Measurements from ENCODE around the gene CHRNA4.
"Not testable (repeated sequence)": the region's sequence is repeated elsewhere in the genome, so short reads cannot be mapped to it uniquely, and the experiment has no call there.

The CHRNA4 gene

DNA sequence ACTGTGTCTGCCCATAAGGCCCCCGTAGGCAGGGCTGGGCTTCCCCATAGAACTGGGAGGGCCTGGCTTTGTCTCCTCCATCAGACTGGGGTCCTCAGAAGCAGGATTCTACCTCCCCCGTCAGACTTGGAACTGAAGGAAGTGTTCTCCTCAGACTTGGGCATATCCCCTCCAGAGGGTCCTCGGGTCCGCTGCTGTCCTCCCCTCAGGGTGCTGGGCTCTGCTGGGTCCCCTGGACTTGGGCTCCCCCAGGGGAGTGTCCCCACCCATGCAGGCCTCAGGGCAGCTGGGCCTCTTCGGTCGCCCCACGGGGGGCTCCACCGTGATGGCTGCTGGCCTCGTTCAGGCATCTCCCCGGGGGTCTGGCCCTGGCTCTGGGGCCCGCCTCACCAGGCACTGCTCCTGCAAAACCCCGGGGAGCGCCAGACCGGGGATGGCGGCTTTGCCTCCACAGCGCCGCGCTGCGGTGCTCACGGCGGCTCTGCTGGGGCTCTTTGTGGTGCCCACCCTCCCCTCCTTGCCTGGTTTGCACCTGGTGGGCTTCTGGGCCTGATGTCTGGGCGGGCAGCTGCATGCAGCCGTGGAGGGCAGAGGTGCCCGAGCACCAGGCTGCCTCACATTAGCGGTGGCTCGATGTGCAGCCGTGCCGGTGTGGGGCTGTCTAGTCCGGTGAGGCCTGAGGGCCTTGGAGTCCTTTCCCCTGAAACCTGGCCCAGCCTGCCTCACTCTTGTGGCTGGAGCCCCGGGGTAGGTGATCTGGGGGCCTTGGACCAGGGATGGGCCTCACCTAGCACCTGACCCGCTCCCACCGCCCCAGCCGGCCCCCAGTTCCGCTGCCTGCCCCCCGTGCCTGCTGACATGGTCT lies 54.2 kb downstream of the CHRNA4 start:
- DNase-seq, result no peak

DNA sequence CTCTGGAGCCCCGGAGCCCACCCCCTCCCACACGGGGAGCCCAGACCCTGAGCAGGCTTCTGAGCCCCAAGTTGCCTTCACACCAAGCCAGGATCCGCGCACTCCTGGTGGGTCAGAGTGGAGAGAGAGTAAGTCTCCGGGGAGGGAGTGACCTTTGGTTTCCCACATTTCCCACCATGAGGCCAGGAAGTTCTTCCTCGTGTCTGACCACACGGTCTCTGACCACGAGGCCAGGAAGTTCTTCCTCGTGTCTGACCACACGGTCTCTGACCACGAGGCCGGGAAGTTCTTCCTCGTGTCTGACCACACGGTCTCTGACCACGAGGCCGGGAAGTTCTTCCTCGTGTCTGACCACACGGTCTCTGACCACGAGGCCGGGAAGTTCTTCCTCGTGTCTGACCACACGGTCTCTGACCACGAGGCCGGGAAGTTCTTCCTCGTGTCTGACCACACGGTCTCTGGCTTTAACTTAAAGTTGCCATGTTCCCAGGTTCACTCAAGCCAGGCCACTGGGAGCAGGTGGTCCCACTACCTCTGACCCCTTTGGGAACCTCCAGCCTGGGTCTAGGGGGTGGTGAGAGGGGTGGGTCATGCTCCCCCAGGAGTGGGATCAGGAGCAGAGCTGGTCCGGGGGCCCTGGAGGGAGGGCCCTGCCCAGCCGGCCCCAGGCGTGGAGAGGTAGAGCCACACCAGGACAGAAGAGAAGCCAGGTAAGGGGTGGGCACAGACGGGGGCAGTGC lies 55.0 kb downstream of the CHRNA4 start:
- not testable (repeated sequence) for DNase-seq

DNA sequence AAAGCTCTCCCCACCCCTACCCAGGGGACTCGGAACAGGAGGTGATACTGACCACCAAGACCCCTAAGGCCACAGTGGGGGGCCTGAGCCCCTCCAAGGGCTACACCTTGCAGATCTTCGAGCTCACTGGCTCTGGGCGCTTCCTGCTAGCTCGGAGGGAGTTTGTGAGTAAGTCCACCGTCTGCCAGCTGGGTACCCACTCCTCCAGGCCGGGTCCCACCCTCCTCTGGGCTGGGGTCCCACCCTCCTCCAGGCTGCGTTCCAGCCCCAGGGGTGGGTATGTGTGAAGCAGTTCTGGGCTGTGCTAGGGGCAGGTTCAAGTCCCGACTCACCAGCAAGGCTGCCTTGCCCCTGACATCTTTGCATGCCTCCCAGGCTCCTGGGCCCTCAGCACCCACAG lies 55.8 kb downstream of the CHRNA4 start:
- DNase-seq, result no peak

DNA sequence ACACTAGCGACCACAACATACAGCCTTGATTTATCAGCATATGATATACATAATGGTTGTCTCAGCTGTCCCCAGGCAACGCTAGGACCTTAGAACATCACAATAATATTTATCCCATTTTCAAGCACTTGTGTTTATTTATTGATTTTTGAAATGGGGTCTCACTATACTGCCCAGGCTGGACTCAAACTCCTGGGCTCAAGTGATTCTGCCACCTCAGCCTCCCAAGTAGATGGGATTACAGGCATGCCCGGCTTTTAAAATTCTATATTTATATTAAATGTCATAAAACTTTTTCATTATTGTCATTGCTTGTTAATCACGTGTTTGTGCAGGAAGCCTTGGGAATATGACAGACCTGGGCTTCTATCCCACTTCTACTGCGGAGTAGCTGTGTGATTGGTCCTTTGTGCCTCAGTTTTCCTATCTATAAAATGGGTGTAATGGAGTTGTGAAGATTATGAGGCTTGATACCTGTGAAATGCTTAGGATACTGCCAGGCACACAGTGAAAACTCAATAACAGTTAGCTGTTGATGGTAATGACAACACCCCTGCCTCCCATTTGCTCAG lies 58.0 kb downstream of the CHRNA4 start:
- no peak for DNase-seq

DNA sequence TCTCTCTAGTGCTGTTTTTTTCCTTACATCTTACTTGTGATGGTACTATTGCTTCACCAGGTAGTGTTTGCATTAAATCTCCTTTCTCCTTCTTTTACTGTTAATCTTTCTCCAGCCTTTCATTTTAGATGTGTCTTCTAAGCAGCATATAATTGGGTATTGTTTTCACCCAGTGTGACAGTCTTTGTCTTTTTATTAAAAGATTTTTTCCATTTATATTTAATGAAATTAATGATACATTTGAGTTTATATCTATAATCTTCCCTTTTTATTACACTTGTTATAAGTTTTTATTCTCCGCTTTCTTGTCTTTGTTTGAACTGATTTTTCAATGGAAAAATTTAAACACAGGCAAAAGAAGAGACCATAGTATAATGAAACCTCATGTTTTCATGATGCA lies 59.5 kb downstream of the CHRNA4 start:
- DNase-seq, result no peak

DNA sequence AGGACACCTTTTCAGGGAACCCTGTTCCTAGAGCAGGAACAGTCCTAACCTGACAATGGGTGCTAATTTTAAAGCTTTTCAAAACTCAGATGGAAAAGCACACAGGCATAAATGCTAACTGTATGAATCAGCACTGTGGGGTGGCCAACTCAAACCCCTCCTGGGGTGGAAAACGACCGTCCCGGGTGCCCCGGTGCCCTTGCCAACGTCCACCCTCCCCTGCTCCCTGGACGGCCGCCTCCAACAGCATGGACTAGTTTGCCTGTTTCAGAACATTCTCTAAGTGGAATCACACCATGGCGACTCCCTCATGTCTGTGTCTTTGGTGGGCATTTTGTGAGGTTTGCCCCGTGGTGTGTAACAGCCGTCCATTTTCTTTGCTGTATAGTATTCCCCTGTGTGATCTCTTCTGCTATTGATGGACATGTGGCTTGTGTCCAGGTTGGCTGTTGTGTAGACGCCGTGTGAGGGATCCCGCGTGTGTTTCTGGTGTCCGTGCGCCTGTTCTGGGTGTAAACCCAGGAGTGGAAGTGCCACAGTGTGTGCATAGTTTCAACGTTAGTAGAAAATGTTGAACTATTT lies 62.3 kb downstream of the CHRNA4 start:
- no peak for DNase-seq

DNA sequence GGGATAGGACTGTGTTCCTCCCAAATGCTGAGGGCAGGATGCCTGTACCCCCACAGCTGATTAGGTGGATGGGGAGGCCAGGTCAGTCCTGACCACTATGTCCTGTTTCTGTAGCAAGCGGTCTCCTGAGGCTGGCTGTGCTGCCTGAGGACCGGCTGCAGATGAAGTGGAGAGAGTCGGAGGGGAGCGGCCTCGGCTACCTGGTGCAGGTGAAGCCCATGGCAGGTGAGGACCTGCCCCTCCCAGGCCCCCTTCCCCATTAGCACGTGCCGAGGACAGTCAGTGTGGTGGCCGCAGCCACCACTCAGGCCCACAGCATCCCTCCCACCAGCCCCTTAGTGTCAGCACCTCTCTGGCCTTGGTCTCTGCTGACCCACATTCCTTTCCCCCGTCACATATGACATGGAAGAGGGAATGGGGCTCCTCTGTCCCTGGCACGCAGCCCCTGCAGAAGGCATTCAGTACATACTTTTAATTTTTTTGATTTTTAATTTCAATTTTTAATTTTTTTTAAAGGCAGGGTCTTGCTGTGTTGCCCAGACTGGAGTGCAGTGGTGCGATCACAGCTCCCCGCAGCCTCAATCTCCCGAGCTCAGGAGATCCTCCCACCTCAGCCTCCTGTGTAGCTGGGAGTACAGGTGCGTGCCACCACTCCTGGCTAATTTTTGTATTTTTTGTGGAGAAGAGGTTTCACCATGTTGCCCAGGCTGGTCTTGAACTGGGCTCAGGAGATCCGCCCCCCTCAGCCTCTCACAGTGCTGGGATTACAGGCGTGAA lies 63.2 kb downstream of the CHRNA4 start:
- DNase-seq, result no peak

DNA sequence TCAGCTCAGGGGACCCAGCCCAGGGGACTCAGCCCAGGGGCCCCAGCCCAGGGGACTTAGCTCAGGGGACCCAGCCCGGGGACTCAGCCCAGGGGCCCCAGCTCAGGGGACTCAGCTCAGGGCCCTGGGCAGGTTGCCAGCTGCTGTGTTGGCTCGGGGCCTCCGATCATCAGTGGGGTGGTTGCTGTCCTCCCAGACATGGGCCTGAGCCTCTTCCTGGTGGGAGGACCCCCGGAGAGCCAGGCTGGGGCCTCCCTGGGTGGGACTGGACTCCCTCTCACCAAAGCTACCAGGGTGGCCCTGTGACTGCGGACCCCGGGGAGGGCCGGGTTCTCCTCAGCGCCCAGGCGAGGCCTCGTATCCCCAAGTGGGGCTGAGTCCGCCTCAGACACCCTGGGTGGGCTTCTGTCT lies 63.8 kb downstream of the CHRNA4 start:
- DNase-seq, result no peak

DNA sequence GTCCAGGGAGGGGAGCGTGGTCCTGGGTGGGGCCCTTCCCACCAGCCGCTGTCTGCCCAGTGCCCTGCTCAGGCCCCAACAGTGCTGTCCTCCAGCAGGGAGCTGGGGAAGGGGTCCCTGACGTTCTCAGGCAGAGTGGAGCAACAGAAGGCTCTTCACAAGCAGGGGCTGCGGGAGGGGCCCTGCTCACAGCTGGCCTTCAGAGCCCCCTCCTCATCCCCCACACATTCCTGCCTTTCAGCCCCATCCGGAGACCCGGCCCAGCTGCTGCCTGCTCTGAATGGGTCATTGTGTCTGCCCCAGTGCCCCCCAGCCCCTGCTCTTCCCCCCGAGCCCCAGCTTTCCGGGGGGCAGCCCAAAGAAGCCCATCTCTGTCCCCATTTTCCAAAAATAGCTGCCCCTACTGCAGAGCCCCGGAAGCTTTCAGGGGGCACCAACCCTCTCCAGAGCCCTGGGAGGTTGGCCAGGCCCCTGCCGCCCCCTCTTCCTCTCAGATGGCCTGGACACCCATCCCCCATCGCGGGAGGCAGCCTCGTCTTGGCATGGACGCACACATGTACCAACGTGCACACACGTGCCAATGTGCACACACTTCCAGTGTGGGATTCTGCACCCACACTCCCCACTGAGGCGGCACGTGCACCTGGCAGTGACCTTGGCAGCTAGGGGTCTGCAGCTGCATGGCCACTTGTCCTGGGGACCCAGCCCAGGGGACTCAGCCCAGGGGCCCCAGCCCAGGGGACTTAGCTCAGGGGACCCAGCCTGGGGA lies 64.4 kb downstream of the CHRNA4 start:
- DNase-seq, result no peak

DNA sequence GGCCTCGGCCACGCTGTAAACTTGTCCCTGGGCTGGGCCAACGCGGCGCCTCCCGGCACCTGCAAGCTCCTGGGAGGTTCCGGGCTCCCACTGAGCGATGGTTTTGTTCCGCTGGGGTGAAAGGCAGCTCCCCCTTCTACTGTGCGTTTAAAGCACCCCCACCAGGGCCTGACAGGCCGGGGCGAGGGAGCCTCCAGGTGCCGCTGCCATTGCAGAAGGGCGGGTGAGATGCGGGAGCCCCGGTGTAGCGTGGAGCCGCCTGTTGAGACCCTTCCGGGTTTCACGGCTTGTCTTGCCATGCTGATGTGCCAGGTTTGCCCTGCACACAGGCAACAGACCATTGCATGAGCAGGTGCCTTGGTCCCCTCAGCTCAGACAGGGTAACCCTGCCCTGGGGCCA lies 65.3 kb downstream of the CHRNA4 start:
- DNase-seq, result no peak

DNA sequence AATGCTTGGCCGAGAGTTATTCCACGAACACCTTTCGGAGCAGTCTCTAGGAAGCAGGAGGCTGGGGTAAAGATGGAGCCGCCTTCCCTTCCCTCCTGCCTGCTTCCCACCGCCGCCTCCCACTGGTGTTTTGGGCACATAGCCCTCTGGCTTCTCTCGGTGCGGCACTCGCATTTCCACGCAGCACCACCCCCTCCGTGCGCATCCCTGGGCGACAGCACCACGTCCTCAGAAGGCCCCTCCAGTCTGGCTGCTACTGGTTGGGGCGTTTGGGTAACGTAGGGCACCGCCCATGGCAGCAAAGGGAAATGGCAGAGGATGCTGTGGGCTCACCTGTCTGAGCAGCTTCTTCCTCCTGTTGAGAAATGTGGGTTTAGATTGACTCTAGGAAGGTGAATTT lies 65.7 kb downstream of the CHRNA4 start:
- DNase-seq, result no peak

DNA sequence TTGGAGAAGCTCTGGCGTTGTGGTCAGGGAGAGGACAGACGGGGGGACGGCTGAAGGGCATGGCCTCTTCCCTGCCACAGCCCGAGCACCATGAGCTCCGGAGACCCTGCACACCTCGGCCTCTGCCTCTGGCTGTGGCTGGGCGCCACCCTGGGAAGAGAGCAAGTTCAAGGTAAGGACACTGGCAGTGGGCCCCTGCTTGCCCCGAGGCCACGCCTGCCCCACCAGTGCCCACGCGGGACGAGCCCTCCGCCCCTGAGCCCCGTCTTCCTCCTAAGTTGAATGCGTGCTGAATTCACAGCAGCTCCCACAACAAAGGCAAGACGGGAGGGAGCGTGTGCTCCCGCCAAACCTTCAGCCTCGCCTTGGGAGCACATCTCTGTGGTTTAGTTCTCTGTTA lies 66.1 kb downstream of the CHRNA4 start:
- no peak for DNase-seq

DNA sequence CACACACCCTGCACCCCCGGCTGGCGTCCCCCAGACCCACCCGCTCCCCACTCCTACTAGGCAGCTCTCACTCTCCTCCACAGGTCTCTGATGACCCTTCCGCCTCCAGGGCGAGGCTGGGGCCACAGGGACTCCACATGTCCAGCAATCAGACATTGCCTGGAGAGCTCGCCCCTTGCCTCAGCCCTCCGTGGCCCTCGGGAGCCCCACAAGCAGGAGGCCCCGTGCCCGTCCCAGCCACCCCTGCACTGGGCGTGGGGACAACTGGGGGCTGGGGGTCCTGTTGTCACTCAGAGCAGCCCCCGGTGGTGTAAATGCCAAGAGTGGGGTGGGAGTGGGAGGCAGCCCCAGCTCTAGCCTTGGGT lies 66.6 kb downstream of the CHRNA4 start:
- no peak for DNase-seq

DNA sequence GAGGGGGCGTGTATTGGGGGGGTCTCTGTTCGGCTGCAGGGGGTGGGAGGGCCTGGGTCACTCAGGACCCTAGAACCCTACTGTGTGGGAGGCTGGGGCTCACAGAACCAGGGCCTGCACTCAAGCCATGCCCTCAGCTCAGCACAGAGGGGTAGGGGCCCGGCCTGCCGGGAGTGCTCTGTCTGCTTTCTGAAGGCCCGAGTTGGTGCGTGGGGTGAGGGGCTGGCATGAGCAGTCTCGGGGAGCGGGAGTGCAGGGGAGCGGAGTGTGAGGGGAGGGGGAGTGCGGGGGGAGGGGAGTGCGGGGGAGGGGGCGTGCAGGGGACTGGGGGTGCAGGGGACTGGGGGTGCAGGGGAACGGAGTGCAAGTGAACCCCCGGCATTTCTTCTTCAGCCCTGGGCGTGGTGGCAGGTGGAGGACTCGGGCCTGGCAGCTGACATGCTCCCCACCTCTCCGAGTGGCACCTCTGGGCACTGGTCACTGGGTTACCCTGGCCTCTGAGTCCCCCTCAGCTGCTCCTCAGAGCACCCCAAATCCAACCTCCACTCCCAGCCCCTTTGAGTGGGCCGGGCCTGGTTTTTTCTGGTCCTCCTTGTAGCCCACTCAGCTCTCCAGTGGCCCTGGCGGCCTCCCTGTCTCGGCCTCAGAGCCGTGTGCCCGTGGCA lies 67.1 kb downstream of the CHRNA4 start:
- DNase-seq, result no peak

DNA sequence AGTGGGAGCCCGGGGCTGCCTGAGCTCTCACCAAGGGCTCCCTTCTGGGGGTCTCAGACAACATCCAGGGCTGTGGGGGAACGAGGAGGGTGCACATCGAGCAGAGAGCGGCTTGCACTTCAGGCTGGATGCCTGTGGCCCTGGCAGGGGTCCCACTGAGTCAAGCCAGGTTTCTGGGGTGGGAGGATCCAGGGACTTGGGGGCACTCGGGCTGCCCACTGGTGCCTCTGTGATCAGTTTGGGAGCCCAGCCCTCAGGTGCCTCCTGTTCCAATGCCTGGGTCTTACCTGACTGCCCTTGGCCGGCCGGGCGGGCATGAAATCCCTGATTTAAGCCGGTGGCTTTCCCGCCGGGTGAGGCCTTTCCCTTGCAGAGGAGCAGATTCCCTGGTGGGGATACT lies 67.7 kb downstream of the CHRNA4 start:
- DNase-seq, result no peak

Data from NCI-H1694 treated with DMSO at 0.1 percent for 48 hours (cell line).